K562 (cell line): Measurements from ENCODE around the gene ST6GALNAC6. TPM values are rescaled to one million over a fixed set of nuclear protein-coding genes. Genes with fewer than 3 reads are reported as not detected.

Source experiments
- CBFB ChIP-seq: sonication (generic); formaldehyde crosslinking; IDR thresholded peaks from 2 replicates; pipeline ENCODE4 v1.4.0; 2020; ENCODE audit warnings: mild to moderate bottlenecking, missing genetic modification reagents
- CREB3 ChIP-seq: fragments of 450-650 bp; conservative IDR thresholded peaks from 2 replicates; pipeline ENCODE4 v1.6.1; 2016; ENCODE audit warnings: missing genetic modification characterization, low read depth, mild to moderate bottlenecking, missing compliant biosample characterization, moderate library complexity
- ELF4 ChIP-seq: fragments of 450-650 bp; formaldehyde crosslinking; IDR thresholded peaks from 2 replicates; pipeline ENCODE4 v1.4.0; 2022; ENCODE audit warnings: missing genetic modification characterization
- FOXA3 ChIP-seq, 2 experiments: fragments of 450-650 bp in 1 of 2; sonication (generic) in 1 of 2; formaldehyde crosslinking; IDR thresholded peaks in 1 of 2; conservative IDR thresholded peaks in 1 of 2; 2 replicates each; pipeline versions ENCODE4 v1.4.0 to v1.8.0; 2020 to 2022; ENCODE audit warnings: mild to moderate bottlenecking in 2 of 2, missing genetic modification reagents in 1 of 2
- HLTF ChIP-seq: fragments of 450-650 bp; IDR thresholded peaks from 2 replicates; pipeline ENCODE4 v1.6.1; 2016
- PHF8 ChIP-seq: fragments of 200-600 bp; sonication (generic); IDR thresholded peaks from 2 replicates; pipeline ENCODE4 v1.6.1; 2012; ENCODE audit warnings: mixed run types, mild to moderate bottlenecking, inconsistent platforms, low read length, moderate library complexity, borderline replicate concordance
- POU5F1 ChIP-seq: fragments of 150-350 bp; IDR thresholded peaks from 2 replicates; pipeline ENCODE4 v1.6.1; 2014; ENCODE audit warnings: borderline replicate concordance, low read length, low read depth, mild to moderate bottlenecking; ENCODE audit not compliant: partially characterized antibody
- PRDM10 ChIP-seq: fragments of 450-650 bp; IDR thresholded peaks from 2 replicates; pipeline ENCODE4 v1.6.1; 2018; ENCODE audit not compliant: partially characterized antibody
- RBM25 ChIP-seq: fragments of 200-400 bp; formaldehyde crosslinking; IDR thresholded peaks from 2 replicates; pipeline ENCODE4 v1.6.1; 2018; ENCODE audit warnings: low read length, low read depth, moderate library complexity; ENCODE audit not compliant: severe bottlenecking
- SMAD2 ChIP-seq: fragments of 150-350 bp; IDR thresholded peaks from 2 replicates; pipeline ENCODE4 v1.6.1; 2014; ENCODE audit warnings: low read depth, mild to moderate bottlenecking, low read length
- TAF7 ChIP-seq: fragments of 450-650 bp; IDR thresholded peaks from 2 replicates; pipeline ENCODE4 v1.6.1; 2016; ENCODE audit warnings: missing genetic modification characterization, missing compliant biosample characterization
- TEAD1 ChIP-seq, 2 experiments: fragments of 450-650 bp in 1 of 2; sonication (generic) in 1 of 2; formaldehyde crosslinking; IDR thresholded peaks; 2 replicates each; pipeline versions ENCODE4 v1.4.0 to v1.8.0; 2020 to 2022; ENCODE audit warnings: mild to moderate bottlenecking in 2 of 2, missing genetic modification reagents in 1 of 2
- TEAD2 ChIP-seq: fragments of 450-650 bp; IDR thresholded peaks from 2 replicates; pipeline ENCODE4 v1.6.1; 2016; ENCODE audit warnings: missing genetic modification characterization, control low read depth, missing compliant biosample characterization
- ZFP36 ChIP-seq: fragments of 150-350 bp; IDR thresholded peaks from 2 replicates; pipeline ENCODE4 v1.6.1; 2018; ENCODE audit warnings: low read length, low read depth; ENCODE audit not compliant: partially characterized antibody
- ZNF436 ChIP-seq: fragments of 250-450, 450-650 bp; sonication (Bioruptor Pico); formaldehyde crosslinking; IDR thresholded peaks from 2 replicates; pipeline ENCODE4 v1.7.0; 2020; ENCODE audit warnings: mild to moderate bottlenecking
- polyA plus RNA-seq, 8 experiments: library from polyadenylated mRNA; depleted of rRNA in 4 of 8; stranded (reverse) in 5 of 8; unstranded in 3 of 8; fragments of >200 nt; fragmentation: Nextera tagmentation in 2 of 8; fragmentation: Illumina TruSeq in 1 of 8; extraction: Ambion mirVana in 2 of 8; extraction: Trizol in 1 of 8; gene quantifications; 2 replicates each; pipeline versions ENCODE4 v1.2.1 to v1.2.3, GENCODE V29; 2011 to 2014; ENCODE audit warnings: inconsistent platforms in 1 of 8, missing spikeins in 1 of 8
- total RNA-seq, 7 experiments: library from RNA; depleted of rRNA in 6 of 7; stranded (reverse); fragments of >200 nt in 6 of 7; fragmentation: Illumina TruSeq in 2 of 7; extraction: Trizol in 2 of 7; gene quantifications; 2 replicates each; pipeline versions ENCODE4 v1.2.1 to v1.2.3, GENCODE V29; 2011 to 2021; ENCODE audit warnings: low replicate concordance in 1 of 7
- TF ChIP-seq, protein P1 (sequence below): fragments of 250-450 bp; sonication (Bioruptor Pico); IDR thresholded peaks from 2 replicates; pipeline ENCODE4 v1.9.0; 2021; ENCODE audit warnings: mild to moderate bottlenecking
- TF ChIP-seq, protein P2 (sequence below): fragments of 250-450 bp; sonication (Bioruptor Pico); IDR thresholded peaks from 2 replicates; pipeline ENCODE4 v1.6.1; 2021; ENCODE audit warnings: mild to moderate bottlenecking
- TF ChIP-seq, protein P3 (sequence below): fragments of 450-650 bp; formaldehyde crosslinking; IDR thresholded peaks from 2 replicates; pipeline ENCODE4 v1.4.0; 2020; ENCODE audit warnings: mild to moderate bottlenecking, moderate library complexity

Gene ST6GALNAC6
- total and polyA plus RNA-seq, 9 of the 15 experiments (the other 6 are each of a cell fraction or from before 2014, with no cell fraction given): 0.13 to 23.0 (median 14.5) TPM

DNA sequence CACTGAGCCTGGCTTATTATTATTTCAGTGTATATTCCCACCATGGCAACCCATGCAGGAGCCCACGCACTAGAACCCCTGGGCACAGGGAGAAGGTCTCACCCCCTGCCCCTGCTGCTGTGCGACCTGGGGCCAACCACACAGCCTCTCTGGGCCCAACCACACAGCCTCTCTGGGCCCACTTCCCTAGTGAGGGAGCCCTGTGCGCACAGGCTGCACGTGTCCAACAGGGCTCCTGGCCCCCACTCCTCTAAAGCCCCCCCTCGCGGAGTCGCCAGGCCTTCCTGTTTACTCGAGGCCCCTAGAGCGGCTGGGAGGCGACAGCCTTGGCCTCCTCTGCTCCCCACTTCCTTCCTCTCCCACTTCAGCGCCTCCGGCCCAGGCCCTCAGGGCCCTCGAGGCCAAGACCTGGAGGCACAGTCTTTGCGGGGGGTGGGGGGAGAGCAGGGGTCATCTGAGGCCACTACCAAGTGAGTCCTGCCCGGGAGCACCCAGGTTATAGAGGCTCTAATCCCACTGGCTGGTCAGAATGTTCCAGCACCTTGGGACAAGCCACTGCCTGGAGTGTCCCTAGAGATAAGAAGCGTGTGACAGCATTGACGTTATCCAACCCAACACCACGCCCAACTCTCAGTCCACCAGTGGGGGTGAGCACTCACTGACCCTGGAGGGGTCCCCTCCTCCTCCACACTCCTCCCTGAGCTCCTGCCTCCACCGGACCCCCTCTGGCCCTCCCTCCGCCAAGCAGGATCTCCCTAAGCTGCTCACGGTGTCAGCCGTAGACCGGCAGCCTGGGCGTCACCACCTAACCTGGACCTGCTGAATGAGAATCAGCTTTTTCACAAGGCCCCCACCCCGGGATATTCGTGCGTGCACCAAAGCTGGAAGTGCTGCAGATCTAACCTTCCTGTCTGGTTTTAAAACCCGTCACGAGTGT, 37.1 kb downstream of the ST6GALNAC6 start (continued):
- 0 out of 2 replicates have a peak, but pooled peaks have one; percentile 55 for TF ChIP-seq CBFB (CRISPR knock-in tag)
- peak; percentile 96 for TF ChIP-seq ZFP36
- TF ChIP-seq PRDM10: peak; percentile 93
- TF ChIP-seq, protein P1, sequence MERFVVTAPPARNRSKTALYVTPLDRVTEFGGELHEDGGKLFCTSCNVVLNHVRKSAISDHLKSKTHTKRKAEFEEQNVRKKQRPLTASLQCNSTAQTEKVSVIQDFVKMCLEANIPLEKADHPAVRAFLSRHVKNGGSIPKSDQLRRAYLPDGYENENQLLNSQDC (CRISPR knock-in tag): no peak
- TF ChIP-seq TAF7 (tag): peak; percentile 60; the same call in 1 of the 2 replicates
- TF ChIP-seq, protein P2, sequence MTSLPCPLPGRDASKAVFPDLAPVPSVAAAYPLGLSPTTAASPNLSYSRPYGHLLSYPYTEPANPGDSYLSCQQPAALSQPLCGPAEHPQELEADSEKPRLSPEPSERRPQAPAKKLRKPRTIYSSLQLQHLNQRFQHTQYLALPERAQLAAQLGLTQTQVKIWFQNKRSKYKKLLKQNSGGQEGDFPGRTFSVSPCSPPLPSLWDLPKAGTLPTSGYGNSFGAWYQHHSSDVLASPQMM (CRISPR knock-in tag): no peak
- no peak for TF ChIP-seq SMAD2
- TF ChIP-seq RBM25: no peak
- peak; percentile 72; the same call in 1 of the 2 replicates for TF ChIP-seq CREB3
- TF ChIP-seq PHF8: peak; percentile 51; the same call in 1 of the 2 replicates
- TF ChIP-seq ZNF436: 0 out of 2 replicates have a peak, but pooled peaks have one; percentile 27
- TF ChIP-seq ELF4 (CRISPR knock-in tag): peak; percentile 66
- TF ChIP-seq TEAD1 (CRISPR knock-in tag; IDR thresholded peaks at IDR 0.05): peak; percentile 44 to 56; a peak in 2 of 4 replicates
- TF ChIP-seq FOXA3 (CRISPR knock-in tag; conservative IDR thresholded peaks at IDR 0.05 in 1 of 2, IDR thresholded peaks at IDR 0.05 in 1 of 2): peak; percentile 71 to 91
- TF ChIP-seq, protein P3, sequence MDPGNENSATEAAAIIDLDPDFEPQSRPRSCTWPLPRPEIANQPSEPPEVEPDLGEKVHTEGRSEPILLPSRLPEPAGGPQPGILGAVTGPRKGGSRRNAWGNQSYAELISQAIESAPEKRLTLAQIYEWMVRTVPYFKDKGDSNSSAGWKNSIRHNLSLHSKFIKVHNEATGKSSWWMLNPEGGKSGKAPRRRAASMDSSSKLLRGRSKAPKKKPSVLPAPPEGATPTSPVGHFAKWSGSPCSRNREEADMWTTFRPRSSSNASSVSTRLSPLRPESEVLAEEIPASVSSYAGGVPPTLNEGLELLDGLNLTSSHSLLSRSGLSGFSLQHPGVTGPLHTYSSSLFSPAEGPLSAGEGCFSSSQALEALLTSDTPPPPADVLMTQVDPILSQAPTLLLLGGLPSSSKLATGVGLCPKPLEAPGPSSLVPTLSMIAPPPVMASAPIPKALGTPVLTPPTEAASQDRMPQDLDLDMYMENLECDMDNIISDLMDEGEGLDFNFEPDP (CRISPR knock-in tag): no peak
- TF ChIP-seq POU5F1: no peak
- no peak for TF ChIP-seq HLTF
- no peak for TF ChIP-seq TEAD2 (tag)
